Heart left ventricle (tissue), 16 donors: Measurements from ENCODE around the gene DOCK1. TPM values are rescaled to one million over a fixed set of nuclear protein-coding genes. Genes with fewer than 3 reads are reported as not detected.

Experiments
- ATAC-seq, 4 donors: fragments of 200-7000 bp; cut with Tn5 transposase; one replicate each; pipeline ENCODE4 v1.9.1; 2020 to 2022; ENCODE audit warnings: moderate library complexity in 4 of 4, mild to moderate bottlenecking in 3 of 4, moderate number of reproducible peaks in 1 of 4
- DNase-seq, 5 donors: peaks; one replicate each; pipeline ENCODE4 v3.0.0-alpha.2; 2020
- H3K27ac ChIP-seq, 12 donors: fragments of 200-600 bp; sonication (generic) in 4 of 12; one replicate each; pipeline versions ENCODE4 v1.5.0 to v1.8.0; 2016 to 2022; ENCODE audit warnings: mild to moderate bottlenecking in 2 of 12
- H3K27me3 ChIP-seq, 9 donors: fragments of 200-600 bp; sonication (generic) in 2 of 9; one replicate each; pipeline versions ENCODE4 v1.5.1 to v1.8.0; 2016 to 2022; ENCODE audit warnings: mild to moderate bottlenecking in 3 of 9
- H3K36me3 ChIP-seq, 9 donors: fragments of 200-600 bp; sonication (generic) in 2 of 9; one replicate each; pipeline versions ENCODE4 v1.5.0 to v1.8.0; 2018 to 2022; ENCODE audit warnings: mild to moderate bottlenecking in 2 of 9
- H3K4me1 ChIP-seq, 12 donors: fragments of 200-600 bp; sonication (generic) in 4 of 12; one replicate each; pipeline versions ENCODE4 v1.5.0 to v1.8.0; 2016 to 2022; ENCODE audit warnings: mild to moderate bottlenecking in 3 of 12
- H3K4me3 ChIP-seq, 12 donors: fragments of 200-600 bp; sonication (generic) in 4 of 12; one replicate each; pipeline versions ENCODE4 v1.5.0 to v1.8.0; 2017 to 2022; ENCODE audit warnings: mild to moderate bottlenecking in 9 of 12, moderate library complexity in 4 of 12
- H3K9me3 ChIP-seq, 12 donors: fragments of 200-600 bp; sonication (generic) in 4 of 12; one replicate each; pipeline versions ENCODE4 v1.5.0 to v1.8.0; 2016 to 2022; ENCODE audit warnings: mild to moderate bottlenecking in 1 of 12
- POLR2A ChIP-seq, 2 donors: fragments of 450-650 bp; IDR thresholded peaks; one replicate each; pipeline ENCODE4 v1.6.1; 2017; ENCODE audit warnings: antibody characterized with exemption in 2 of 2, mild to moderate bottlenecking in 2 of 2, moderate library complexity in 2 of 2
- WGBS, 4 donors: extraction: QIAGEN DNeasy Blood & Tissue Kit in 2 of 4; methylation state at CpG; one replicate each; pipeline versions ENCODE4 v1.1.5 to v1.1.7; 2013 to 2018; 5-methylcytosine and 5-hydroxymethylcytosine counted together
- intact Hi-C, 10 donors: fragments of 100-400 bp; cut with DNase I; formaldehyde crosslinking; loops; one replicate each; pipeline versions ENCODE4 v1.11.1 to v1.14.2; 2022
- polyA plus RNA-seq, 2 donors: library from polyadenylated mRNA; stranded (reverse); fragments of 200-250 nt; gene quantifications; one replicate each; pipeline ENCODE4 v1.2.3, GENCODE V29; 2013
- total RNA-seq, 9 donors: library from RNA; depleted of rRNA in 2 of 9; stranded (reverse); fragments of >200 nt in 2 of 9; fragmentation: NEBNext Ultra II Directional in 3 of 9; extraction: Animal tissue kit (Norgen Biotek cat#: 25700) in 3 of 9; gene quantifications; one replicate each; pipeline versions ENCODE4 v1.1.0 to v1.2.4, GENCODE V29; 2016 to 2023
- TF ChIP-seq, protein P1 (sequence below), 12 donors: fragments of 200-600 bp; sonication (generic) in 4 of 12; IDR thresholded peaks; one replicate each; pipeline versions ENCODE4 v1.5.0 to v1.8.0; 2018 to 2022; ENCODE audit warnings: antibody characterized with exemption in 12 of 12, mild to moderate bottlenecking in 5 of 12
- donor health status: ischemic (EF 13 %, LVEDD 7.1; RV severe dilation, severe dysfunction).
- donor health status: healthy with polysubstance abuse.
- donor health status: DM: no; HTN: yes; CAD: no.
- donor health status: DM: no; HTN: no; CAD: no.
- donor health status: ischemic (EF 25% LVEDD 6.9; RV normal size, moderate dysfunction).
- donor health status: ischemic (EF 25% LVEDD 5.7; RV mildly dilated, moderate dysfunction).
- donor health status: healthy.
- donor health status: DM: yes; HTN: yes; CAD: no.
- donor health status: ischemic (EF 35%, LVEDD 5.7; RV mildly dilated, moderate dysfunction).
- donor health status: nonischemic (EF 11% LVEDD 7.7; RV severe dilation, severe dysfunction).
- donor health status: DM: yes; HTN: yes; CAD: no.
- donor health status: PGD.
- donor health status: ischemic (EF 29% LVEDD 5.4; RV normal size, mild dysfunction).
- donor health status: nonischemic (EF 23%, LVEDD 6.1; RV moderate dilation, normal function).

DOCK1 gene
- total and polyA plus RNA-seq, 11 donors = 5.0 to 31.6 (median 18.6) TPM

DNA sequence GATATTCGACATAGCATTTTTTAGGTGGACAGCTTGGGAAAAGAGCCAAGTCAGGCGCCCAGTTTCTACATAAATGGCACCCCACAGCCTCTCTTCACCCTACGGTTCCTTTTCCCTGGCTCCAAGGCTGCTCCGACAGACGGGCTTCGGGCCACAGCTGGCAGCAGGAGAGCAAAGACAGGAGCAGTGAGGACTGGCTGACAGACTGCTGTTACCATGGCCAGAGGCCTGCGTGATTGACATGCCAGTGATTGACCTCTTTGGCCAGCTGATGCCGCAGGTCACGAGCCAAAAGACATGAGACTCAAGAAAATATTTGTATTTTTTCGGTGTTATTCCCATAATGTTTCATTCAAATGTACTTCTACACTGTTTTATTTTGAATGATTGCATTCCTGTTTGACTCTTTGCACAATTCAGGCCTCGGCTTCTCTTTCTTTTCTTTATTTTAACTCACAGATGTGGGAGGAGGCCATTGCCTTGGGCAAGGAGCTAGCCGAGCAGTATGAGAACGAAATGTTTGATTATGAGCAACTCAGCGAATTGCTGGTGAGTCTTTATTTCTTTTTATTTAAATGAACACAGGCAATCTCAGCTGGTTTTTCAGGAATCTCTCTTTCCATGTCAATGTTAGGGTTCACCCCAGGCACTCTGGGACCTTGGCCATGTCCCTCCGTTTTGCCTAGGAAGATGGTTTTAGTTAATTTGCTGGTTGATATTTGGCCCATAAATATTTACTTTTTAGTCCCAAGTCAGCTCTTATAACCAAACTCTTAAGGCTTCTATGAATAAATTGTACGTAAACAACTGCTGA, 497.6 kb downstream of the DOCK1 start:
- no peak overlapping the region for H3K4me3 ChIP-seq
- H3K9me3 ChIP-seq = no peaks in the 10 kb centered on the region
- H3K27ac ChIP-seq = no peak overlapping the region
- peaks cover 0 to 40% (median 11%) of the 10 kb centered on the region in 9 donors for H3K36me3 ChIP-seq
- no peaks in the 10 kb centered on the region for H3K27me3 ChIP-seq
- 89 to 93% (median 91%) methylated on average over 16 of the region's 16 CpGs for WGBS, 4 donors
- ATAC-seq (no peak), DNase-seq (no peak)
- intact Hi-C loops = no loop called here
- no peak for TF ChIP-seq POLR2A (IDR thresholded peaks at IDR 0.05)
- TF ChIP-seq, protein P1, sequence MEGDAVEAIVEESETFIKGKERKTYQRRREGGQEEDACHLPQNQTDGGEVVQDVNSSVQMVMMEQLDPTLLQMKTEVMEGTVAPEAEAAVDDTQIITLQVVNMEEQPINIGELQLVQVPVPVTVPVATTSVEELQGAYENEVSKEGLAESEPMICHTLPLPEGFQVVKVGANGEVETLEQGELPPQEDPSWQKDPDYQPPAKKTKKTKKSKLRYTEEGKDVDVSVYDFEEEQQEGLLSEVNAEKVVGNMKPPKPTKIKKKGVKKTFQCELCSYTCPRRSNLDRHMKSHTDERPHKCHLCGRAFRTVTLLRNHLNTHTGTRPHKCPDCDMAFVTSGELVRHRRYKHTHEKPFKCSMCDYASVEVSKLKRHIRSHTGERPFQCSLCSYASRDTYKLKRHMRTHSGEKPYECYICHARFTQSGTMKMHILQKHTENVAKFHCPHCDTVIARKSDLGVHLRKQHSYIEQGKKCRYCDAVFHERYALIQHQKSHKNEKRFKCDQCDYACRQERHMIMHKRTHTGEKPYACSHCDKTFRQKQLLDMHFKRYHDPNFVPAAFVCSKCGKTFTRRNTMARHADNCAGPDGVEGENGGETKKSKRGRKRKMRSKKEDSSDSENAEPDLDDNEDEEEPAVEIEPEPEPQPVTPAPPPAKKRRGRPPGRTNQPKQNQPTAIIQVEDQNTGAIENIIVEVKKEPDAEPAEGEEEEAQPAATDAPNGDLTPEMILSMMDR (IDR thresholded peaks at IDR 0.05) = no peak
- H3K4me1 ChIP-seq = no peaks in the 10 kb centered on the region

DNA sequence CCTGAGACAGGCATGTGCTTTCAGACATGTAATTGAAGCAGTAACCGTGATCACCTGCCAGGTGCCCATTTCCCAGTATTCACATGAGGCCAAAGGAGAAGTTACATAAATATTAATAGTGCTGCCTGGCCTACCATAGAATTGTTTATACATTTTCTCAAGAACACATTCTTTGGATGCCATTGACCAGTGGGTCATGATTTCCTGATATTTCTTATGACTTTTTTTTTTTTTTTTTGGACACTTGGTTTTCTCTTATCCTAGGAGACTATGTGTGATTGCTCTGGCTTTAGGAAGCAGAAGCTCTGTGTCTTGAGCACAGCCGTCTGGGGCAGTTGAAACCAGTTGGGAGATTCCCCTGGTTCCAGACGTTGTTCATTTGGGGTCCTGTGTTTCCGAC, 500.0 kb downstream of the DOCK1 start:
- WGBS, 4 donors = 76 to 87% (median 82%) methylated on average over 4 of the region's 4 CpGs
- intact Hi-C loops = no loop called here
- TF ChIP-seq, protein P1 (IDR thresholded peaks at IDR 0.05) = no peak
- TF ChIP-seq POLR2A (IDR thresholded peaks at IDR 0.05) = no peak
- H3K9me3 ChIP-seq = no peaks in the 10 kb centered on the region
- no peak overlapping the region for H3K27ac ChIP-seq
- DNase-seq (no peak), ATAC-seq (no peak)
- peaks cover 0 to 36% (median 14%) of the 10 kb centered on the region in 9 donors for H3K36me3 ChIP-seq
- no peaks in the 10 kb centered on the region for H3K4me1 ChIP-seq
- no peak overlapping the region for H3K4me3 ChIP-seq
- H3K27me3 ChIP-seq = no peaks in the 10 kb centered on the region

DNA sequence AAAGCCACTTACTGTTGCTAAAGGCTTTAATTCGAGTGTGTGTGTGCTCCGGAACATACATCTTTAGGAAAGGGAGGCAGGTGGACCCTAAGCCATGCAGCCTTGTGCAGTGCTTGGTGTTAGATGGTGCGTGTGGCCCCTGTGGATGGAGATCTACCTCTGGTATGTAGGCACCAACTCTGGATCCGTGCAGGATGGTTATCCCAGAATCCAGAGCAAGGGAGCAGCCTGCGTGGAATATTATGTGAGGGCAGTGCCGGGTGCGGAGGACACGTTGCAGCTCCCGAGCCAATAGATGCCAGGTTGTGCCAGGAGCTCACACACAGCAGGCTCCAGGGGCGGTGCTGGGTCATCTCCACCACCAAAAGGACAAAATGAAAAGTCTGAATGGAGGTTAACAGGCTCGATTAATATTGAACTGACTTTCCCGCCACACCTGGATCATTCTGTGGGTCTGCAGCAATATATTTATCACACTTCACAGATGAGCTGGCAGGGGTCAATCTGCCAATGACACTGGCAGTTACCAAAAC, 500.9 kb downstream of the DOCK1 start:
- intact Hi-C loops = no loop called here
- Histone ChIP-seq H3K9me3 (no peaks in the 10 kb centered on the region), H3K27ac (no peak overlapping the region), H3K36me3 (peaks cover 0 to 42% (median 15%) of the 10 kb centered on the region in 9 donors), H3K4me3 (no peak overlapping the region), H3K27me3 (no peaks in the 10 kb centered on the region), H3K4me1 (no peaks in the 10 kb centered on the region)
- DNase-seq = no peak
- WGBS, 4 donors = 91 to 97% (median 96%) methylated on average over 12 of the region's 12 CpGs
- TF ChIP-seq, protein P1 (IDR thresholded peaks at IDR 0.05) = no peak
- ATAC-seq = no peak

DNA sequence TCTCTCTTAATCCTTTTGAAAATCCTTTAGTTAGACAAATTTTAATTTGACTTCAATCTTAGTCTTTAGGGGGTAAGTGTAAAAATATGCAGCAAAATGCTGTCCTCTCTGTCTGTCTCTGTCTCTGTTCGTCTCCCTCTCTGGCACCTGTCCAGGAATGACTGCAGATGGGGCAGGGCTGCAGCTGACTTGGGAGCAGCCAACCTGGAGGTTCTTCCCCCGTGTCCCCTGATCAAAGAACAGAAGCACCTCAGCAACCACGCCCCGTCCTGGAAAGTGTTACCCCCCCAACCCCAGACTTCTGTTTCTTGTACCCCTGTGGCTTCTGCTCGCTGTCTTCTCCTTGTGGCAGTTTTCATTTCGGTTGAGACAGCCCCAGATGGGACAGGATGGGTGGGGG, 502.3 kb downstream of the DOCK1 start:
- H3K27ac ChIP-seq = no peak overlapping the region
- H3K36me3 ChIP-seq = peaks cover 0 to 51% (median 15%) of the 10 kb centered on the region in 9 donors
- H3K27me3 ChIP-seq = no peaks in the 10 kb centered on the region
- DNase-seq = no peak
- no peak overlapping the region for H3K4me3 ChIP-seq
- no peaks in the 10 kb centered on the region for H3K9me3 ChIP-seq
- H3K4me1 ChIP-seq = no peaks in the 10 kb centered on the region
- intact Hi-C loops = no loop called here
- WGBS, 4 donors = 82 to 96% (median 86%) methylated on average over 6 of the region's 6 CpGs
- ATAC-seq = no peak
- TF ChIP-seq POLR2A (IDR thresholded peaks at IDR 0.05) = no peak
- TF ChIP-seq, protein P1 (IDR thresholded peaks at IDR 0.05) = no peak
